GM18907 (cell line): ENCODE results near the gene SPRYD4.
"Not testable (repeated sequence)": the region's sequence is repeated elsewhere in the genome, so short reads cannot be mapped to it uniquely, and the experiment has no call there.

Experiments used
- ATAC-seq: cut with Tn5 transposase; IDR thresholded peaks from one replicate; pipeline ENCODE4 v1.9.1; 2021; ENCODE audit warnings: mild to moderate bottlenecking, moderate library complexity; ENCODE audit not compliant: unreplicated experiment

SPRYD4 gene

GRCh38 chr12:56476143-56476542 is 7.8 kb downstream of the SPRYD4 start:
- ATAC-seq: no peak

GRCh38 chr12:56476972-56477432 is 8.6 kb downstream of the SPRYD4 start:
- no peak for ATAC-seq

- ATAC-seq: no peak
Measured at GRCh38 chr12:56477521-56478225, 9.3 kb downstream of the SPRYD4 start.

DNA sequence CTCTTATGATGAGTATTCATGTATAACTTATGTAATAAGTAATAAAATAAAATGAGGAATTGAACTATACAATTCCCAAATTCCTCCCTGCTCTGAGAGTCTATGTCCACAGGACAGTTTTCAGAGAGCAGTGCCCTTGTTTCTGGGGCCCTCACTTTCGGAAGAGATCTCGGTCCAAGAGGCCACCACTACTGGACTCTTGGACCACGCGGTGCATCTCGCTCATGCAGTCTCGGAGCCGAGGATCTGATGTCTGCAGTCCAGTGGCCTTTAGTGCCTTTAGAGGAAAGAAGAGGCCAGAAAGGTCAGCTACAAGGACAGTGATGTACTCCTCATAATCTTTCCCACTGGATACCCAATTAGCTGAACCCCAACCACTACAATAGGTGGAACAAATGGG is 11.2 kb downstream of the SPRYD4 start:
- ATAC-seq: no peak

GRCh38 chr12:56484566-56484965 is 16.2 kb downstream of the SPRYD4 start:
- ATAC-seq: no peak

GRCh38 chr12:56486694-56487093 is 18.3 kb downstream of the SPRYD4 start:
- ATAC-seq: no peak

DNA sequence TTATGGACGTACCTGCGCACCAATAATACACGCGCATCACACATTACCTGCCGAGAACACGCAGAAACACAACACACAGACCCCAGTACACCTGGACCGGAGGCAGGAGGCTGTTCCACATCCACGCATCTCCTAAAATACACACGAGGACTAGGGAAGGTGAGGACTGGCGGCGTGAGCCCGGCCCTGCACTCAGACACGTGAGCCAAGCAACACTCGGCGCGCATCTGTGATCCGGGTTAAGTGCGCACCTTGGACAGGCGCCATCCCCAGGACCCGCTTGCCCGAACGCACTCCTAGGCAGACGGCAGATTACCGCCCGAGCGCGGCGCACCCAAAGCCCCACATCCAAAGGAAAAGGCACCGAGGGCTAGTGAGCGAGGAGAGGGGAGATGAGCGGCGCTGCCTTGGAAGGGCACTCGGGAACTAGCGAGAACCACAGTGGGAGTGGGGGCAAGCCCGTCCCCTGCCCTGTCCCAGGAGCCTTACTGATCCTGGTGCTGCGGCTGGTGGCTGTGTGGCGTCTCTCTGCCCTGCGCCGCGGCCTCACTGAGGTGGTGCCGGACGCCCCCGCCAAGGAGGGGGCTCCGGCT is 19.2 kb downstream of the SPRYD4 start:
- peak; percentile 28 for ATAC-seq

- peak; percentile 88 for ATAC-seq
Measured at GRCh38 chr12:56488041-56488955, 19.9 kb downstream of the SPRYD4 start, which contains the start of gene GLS2. GLS2 (minus strand) TSS chr12:56488161; CDS start chr12:56488118, 43 bp downstream.

- no peak for ATAC-seq
Measured at GRCh38 chr12:56490360-56490759, 22.0 kb downstream of the SPRYD4 start.

- not testable (repeated sequence) for ATAC-seq
Measured at GRCh38 chr12:56493409-56494105, 25.2 kb downstream of the SPRYD4 start.

GRCh38 chr12:56494106-56494415 is 25.7 kb downstream of the SPRYD4 start:
- ATAC-seq: not testable (repeated sequence)

DNA sequence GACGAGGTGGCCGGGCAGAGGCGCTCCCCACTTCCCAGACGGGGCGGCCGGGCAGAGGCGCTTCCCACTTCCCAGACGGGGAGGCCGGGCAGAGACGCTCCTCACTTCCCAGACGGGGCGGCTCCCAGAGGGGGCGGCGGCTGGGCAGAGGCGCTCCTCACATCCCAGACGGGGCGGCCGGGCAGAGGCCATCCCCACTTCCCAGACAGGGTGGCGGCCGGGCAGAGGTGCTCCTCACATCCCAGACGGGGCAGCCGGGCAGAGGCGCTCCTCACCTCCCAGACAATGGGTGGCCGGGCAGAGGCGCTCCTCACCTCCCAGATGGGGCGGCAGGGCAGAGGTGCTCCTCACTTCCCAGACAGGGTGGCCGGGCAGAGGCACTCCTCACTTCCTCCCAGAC is 26.1 kb downstream of the SPRYD4 start:
- not testable (repeated sequence) for ATAC-seq

GRCh38 chr12:56496704-56497103 is 28.3 kb downstream of the SPRYD4 start:
- not testable (repeated sequence) for ATAC-seq

DNA sequence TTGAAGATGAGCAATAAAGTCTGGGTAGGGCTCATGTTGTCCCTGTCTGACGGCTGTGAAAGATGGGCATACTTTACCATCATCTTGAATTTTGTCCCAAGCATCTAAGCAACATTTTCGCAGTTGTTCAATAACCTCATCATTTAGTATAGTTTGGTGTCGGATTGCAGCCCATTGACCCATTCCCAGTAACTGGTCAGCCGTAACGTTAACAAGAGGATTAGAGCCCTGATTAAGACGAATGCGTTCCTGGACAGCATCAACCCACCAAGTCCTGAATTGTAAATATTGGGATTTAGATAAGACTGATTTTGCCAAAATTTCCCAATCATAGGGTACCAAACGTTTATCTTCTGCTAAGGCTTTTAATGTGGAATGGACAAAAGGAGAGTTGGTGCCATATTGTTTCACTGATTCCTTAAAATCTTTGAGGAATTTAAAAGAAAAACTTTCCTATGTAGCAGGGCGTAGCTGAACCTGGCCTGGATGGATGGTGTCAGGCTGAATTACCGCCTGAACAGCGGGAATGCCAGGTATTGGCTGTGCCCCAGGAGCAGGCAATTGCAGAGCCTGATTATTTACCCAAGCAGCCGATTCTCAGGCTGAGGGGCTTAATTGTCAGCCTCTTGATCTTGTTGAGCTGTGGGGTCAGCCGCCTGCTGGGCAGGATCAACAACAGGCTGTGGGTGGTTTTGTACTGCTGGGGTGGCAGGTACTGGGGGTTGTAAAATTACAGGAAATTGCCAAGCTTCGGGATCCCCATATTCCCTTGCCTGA is 29.9 kb downstream of the SPRYD4 start:
- ATAC-seq: not testable (repeated sequence)

DNA sequence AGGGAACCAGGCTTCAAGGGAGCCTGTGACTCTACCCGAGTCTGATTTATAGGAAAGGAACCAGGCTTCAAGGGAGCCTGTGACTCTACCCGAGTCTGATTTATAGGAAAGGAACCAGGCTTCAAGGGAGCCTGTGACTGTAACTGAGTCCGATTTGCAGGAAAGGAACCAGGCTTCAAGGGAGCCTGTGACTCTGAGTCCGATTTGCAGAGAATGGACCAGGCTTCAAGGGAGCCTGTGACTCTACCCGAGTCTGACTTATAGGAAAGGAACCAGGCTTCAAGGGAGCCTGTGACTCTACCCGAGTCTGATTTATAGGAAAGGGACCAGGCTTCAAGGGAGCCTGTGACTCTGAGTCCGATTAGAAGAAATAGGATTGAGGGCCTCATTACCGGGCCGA is 31.1 kb downstream of the SPRYD4 start:
- not testable (repeated sequence) for ATAC-seq

DNA sequence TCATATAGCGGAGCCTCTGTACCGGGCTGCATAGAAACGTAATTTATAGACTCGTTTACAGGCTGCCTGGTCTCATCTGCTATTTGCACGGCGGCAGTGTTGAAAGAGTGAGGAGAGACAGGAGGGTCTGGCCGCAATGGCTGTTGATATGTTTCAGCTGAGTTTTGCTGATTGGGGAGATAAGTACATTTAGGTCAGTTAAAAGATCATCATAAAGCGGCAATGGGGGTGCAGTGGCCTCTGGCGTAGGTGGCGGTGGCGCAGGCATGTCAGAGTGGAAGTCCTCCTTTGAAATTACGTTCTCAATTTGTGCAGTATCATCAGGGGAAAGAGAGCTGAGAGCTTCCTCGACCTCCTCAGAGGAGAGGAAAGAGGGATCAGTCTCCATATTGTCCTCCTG is 31.5 kb downstream of the SPRYD4 start:
- not testable (repeated sequence) for ATAC-seq

DNA sequence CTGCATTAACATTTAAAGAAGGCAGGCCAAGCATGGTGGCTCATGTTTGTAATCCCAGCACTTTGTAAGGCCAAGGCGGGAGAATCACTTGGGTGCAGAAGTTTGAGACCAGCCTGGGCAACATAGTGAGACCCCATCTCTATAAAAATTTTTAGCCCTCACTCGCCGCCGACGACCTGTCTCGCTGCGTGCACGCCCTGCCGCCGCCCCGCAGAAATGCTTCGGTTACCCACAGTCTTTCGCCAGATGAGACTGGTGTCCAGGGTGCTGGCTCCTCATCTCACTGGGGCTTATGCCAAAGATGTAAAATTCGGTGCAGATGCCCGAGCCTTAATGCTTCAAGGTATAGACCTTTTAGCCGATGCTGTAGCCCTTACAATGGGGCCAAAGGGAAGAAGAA is 42.4 kb downstream of the SPRYD4 start:
- ATAC-seq: no peak

DNA sequence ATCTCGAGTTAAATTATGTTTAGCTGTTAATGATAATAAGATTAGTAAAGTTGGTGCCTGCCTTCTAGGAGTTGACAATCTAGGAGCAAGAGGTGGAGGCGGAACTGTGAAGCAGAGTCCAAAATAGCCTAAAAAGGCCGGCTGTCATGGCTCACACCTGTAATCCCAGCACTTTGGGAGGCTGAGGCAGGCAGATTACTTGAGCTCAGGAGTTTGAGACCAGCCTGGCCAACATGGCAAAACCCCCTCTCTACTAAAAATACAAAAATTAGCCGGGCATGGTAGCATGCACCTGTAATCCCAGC is 45.6 kb downstream of the SPRYD4 start:
- not testable (repeated sequence) for ATAC-seq

GRCh38 chr12:56517854-56518253 is 49.5 kb downstream of the SPRYD4 start:
- no peak for ATAC-seq

GRCh38 chr12:56518570-56518969 is 50.2 kb downstream of the SPRYD4 start:
- no peak for ATAC-seq
